Measurements from ENCODE around the gene CTIF.

- TF ChIP-seq CTCF (IDR thresholded peaks at IDR 0.05) (no peak), RAD21 (IDR thresholded peaks at IDR 0.05; ENCODE audit: low read length) (no peak), MAX (IDR thresholded peaks at IDR 0.05; ENCODE audit: low read depth) (no peak), REST (IDR thresholded peaks at IDR 0.05; ENCODE audit: low read depth, low read length) (no peak)
Measured at GRCh38 chr18:48754559-48754958, 215.7 kb downstream of the CTIF start.

Measured in SK-N-SH (cell line).